Measurements from ENCODE around the gene CREB3L2. TPM values are rescaled to one million over a fixed set of nuclear protein-coding genes. Genes with fewer than 3 reads are reported as not detected.

The CREB3L2 gene
- total RNA-seq, 2 experiments from 2014 or later, result 21.0 to 24.4 TPM

DNA sequence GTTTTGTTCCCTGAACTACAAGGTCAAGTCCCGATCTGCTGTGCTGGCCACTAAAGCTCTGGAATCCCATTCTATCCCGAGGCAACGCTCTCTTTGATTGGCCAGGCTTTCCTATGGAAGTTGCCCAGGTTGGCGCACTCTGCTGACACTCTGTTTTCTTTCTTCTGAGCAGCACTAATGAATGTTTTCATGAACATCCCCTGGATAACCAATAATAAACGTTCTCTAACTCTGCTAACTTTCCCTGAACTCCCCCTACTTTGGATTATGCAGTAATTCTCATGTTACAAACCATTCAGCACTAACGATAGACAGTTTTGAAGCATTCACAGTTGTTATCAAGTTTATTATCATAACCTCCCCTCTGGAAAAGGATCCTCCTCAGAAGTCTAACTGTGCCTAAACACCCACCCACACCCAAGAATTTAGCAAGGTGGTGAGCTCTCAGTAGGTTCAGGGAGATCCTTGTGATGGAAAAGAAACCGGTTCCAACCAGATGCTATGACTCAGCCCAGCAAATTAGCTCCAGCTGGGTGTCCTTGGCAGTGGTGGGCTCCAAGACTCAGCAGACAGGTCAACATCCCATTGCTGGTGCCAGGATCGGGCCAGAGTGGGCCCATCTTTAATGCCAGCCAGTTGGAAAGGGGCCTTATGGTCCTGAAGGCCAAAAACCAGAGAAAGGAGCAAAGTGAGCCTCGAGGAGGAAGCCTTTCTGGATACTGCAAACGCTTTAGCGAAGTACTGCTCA lies 68.4 kb downstream of the CREB3L2 start:
- DNase-seq, result peak; percentile 11
- TF ChIP-seq, protein P1, sequence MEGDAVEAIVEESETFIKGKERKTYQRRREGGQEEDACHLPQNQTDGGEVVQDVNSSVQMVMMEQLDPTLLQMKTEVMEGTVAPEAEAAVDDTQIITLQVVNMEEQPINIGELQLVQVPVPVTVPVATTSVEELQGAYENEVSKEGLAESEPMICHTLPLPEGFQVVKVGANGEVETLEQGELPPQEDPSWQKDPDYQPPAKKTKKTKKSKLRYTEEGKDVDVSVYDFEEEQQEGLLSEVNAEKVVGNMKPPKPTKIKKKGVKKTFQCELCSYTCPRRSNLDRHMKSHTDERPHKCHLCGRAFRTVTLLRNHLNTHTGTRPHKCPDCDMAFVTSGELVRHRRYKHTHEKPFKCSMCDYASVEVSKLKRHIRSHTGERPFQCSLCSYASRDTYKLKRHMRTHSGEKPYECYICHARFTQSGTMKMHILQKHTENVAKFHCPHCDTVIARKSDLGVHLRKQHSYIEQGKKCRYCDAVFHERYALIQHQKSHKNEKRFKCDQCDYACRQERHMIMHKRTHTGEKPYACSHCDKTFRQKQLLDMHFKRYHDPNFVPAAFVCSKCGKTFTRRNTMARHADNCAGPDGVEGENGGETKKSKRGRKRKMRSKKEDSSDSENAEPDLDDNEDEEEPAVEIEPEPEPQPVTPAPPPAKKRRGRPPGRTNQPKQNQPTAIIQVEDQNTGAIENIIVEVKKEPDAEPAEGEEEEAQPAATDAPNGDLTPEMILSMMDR (IDR thresholded peaks at IDR 0.05), result no peak
- Mint-ChIP-seq H3K27ac (peak overlapping the region; percentile 39), H3K27me3 (no peaks in the 10 kb centered on the region), H3K9me3 (no peaks in the 10 kb centered on the region), H3K4me3 (no peak overlapping the region), H3K4me1 (ENCODE audit: low read depth) (peaks cover 41% of the 10 kb centered on the region), H3K36me3 (ENCODE audit: low read depth) (peaks cover 11% of the 10 kb centered on the region)
- no peak for ATAC-seq
- ChIA-PET POLR2A (no interaction called here), CTCF (interaction anchor here (1.0 to 1.4 kb wide), 5 partner anchors 9 to 75 kb away, joined by 3 to 5 read pairs (median 4); partner anchors contain the start of gene CREB3L2)
- intact Hi-C loops (cut with micrococcal nuclease), result no loop called here

DNA sequence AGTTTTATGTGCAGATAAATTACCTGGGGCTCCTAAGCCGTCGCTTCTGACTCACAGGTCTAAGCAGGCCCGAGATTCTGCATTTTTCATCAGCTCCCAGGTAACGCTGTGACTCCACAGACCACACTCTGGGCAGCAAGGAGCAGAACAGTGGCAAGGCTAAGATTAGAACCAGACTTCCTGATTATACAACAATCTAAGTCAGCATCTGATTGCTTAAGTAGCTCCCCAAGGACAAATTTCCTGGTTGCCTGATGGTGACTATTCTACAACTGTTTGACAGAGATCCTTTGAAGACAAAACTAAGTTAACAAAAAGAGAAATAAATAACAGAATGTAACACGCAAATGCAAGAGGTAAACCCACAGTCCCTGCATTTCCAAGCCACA lies 69.0 kb downstream of the CREB3L2 start:
- ChIA-PET POLR2A (no interaction called here), CTCF (interaction anchor here (1.1 to 1.3 kb wide), 3 partner anchors 10 to 76 kb away, joined by 3 to 5 read pairs (median 4); partner anchors contain the start of gene CREB3L2)
- Mint-ChIP-seq H3K4me3 (no peak overlapping the region), H3K9me3 (no peaks in the 10 kb centered on the region), H3K4me1 (ENCODE audit: low read depth) (peaks cover 41% of the 10 kb centered on the region), H3K36me3 (ENCODE audit: low read depth) (peaks cover 11% of the 10 kb centered on the region), H3K27ac (no peak overlapping the region), H3K27me3 (no peaks in the 10 kb centered on the region)
- ATAC-seq, result no peak
- DNase-seq, result no peak
- TF ChIP-seq, protein P1 (IDR thresholded peaks at IDR 0.05), result no peak
- intact Hi-C loops (cut with micrococcal nuclease), result no loop called here

DNA sequence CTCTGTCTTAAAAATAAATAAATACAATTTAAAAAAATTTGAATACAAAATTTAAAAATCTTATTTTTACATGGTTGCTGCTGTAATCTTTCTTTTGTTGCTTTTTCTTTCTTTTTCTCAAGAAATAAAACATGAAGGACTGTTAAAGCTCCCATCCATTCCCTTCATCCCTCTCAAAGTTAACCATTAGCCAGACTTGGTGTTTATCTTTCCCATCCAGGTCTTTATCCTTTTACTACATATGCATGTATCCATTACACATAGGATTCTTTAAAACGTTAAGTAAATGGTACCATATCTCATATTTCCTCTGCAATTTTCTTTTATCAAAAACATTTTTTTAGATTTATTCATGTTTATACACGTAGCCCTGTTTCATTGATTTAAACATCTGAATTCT lies 70.1 kb downstream of the CREB3L2 start:
- ChIA-PET POLR2A (no interaction called here), CTCF (interaction anchor here (1.2 to 2.1 kb wide), 2 partner anchors 70 to 77 kb away, joined by 5 to 7 read pairs; partner anchors contain the start of gene CREB3L2)
- no peak for ATAC-seq
- H3K9me3 Mint-ChIP-seq, result no peaks in the 10 kb centered on the region
- H3K27me3 Mint-ChIP-seq, result no peaks in the 10 kb centered on the region
- peaks cover 15% of the 10 kb centered on the region for H3K36me3 Mint-ChIP-seq (ENCODE audit: low read depth)
- intact Hi-C loops (cut with micrococcal nuclease), result no loop called here
- H3K4me3 Mint-ChIP-seq, result no peak overlapping the region
- H3K27ac Mint-ChIP-seq, result no peak overlapping the region
- TF ChIP-seq, protein P1 (IDR thresholded peaks at IDR 0.05), result no peak
- peaks cover 41% of the 10 kb centered on the region for H3K4me1 Mint-ChIP-seq (ENCODE audit: low read depth)
- no peak for DNase-seq

- ChIA-PET CTCF (interaction anchor here (0.6 to 2.1 kb wide), 4 partner anchors 26 to 78 kb away, joined by 3 to 7 read pairs (median 4); partner anchors contain the start of gene CREB3L2), POLR2A (interaction anchor here (0.6 kb wide), 1 partner anchor 53 kb away, joined by 3 read pairs; no protein-coding TSS in a partner anchor)
- Mint-ChIP-seq H3K27me3 (no peaks in the 10 kb centered on the region), H3K4me1 (ENCODE audit: low read depth) (peaks cover 32% of the 10 kb centered on the region), H3K36me3 (ENCODE audit: low read depth) (peaks cover 26% of the 10 kb centered on the region), H3K9me3 (no peaks in the 10 kb centered on the region), H3K4me3 (no peak overlapping the region), H3K27ac (no peak overlapping the region)
- DNase-seq, result no peak
- no peak for ATAC-seq
- intact Hi-C loops (cut with micrococcal nuclease), result no loop called here
- TF ChIP-seq, protein P1 (IDR thresholded peaks at IDR 0.05), result no peak
Observed at GRCh38 chr7:137930581-137930980, 71.3 kb downstream of the CREB3L2 start.

DNA sequence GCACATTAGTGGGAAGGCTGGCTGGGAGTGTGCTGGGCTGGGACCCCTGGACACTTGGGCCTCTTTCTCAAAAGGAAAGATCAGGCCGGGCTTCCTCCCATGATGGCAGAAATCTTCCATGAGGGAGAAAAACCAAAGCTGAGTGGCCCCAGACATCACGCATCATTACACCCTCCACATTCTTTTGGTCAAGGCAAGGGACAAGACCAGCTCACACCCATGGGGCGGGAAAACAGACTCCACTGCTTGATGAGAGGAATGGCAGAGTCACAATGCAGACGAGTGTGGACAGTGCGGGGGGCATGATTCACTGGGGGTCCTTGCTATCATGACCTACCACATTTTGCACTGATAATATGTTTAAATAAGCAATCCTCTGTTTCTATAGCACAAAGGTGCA lies 73.3 kb downstream of the CREB3L2 start:
- Mint-ChIP-seq H3K27ac (no peak overlapping the region), H3K4me1 (ENCODE audit: low read depth) (peaks cover 16% of the 10 kb centered on the region), H3K27me3 (no peaks in the 10 kb centered on the region), H3K4me3 (no peak overlapping the region), H3K36me3 (ENCODE audit: low read depth) (peaks cover 27% of the 10 kb centered on the region), H3K9me3 (no peaks in the 10 kb centered on the region)
- CTCF ChIA-PET, result interaction anchor here (1.2 kb wide), 1 partner anchor 74 kb away, joined by 4 read pairs; no protein-coding TSS in a partner anchor
- TF ChIP-seq, protein P1 (IDR thresholded peaks at IDR 0.05), result no peak
- no peak for ATAC-seq
- DNase-seq, result no peak
- POLR2A ChIA-PET, result no interaction called here
- intact Hi-C loops (cut with micrococcal nuclease), result no loop called here

Measured in activated CD8-positive, alpha-beta T cell treated with anti-CD3 and anti-CD28 coated beads for 36 hours (primary cell).